Measurements from ENCODE around the gene NHLRC2. TPM values are rescaled to one million over a fixed set of nuclear protein-coding genes. Genes with fewer than 3 reads are reported as not detected.

NHLRC2 gene
- total and polyA plus RNA-seq, 2 donors (not counting 3 experiments of a cell fraction or from before 2014, with no cell fraction given), result 5.2 to 28.2 TPM

GRCh38 chr10:113937756-113938155 lies 83.3 kb downstream of the NHLRC2 start:
- H3K9ac ChIP-seq (replicated peaks; ENCODE audit: extremely low read depth, insufficient read depth, low read length), result no peak overlapping the region
- H3K4me1 ChIP-seq (ENCODE audit: control insufficient read depth, extremely low read depth, insufficient read depth, low read length), result no peaks in the 10 kb centered on the region
- dilution Hi-C loops (cut with MboI; ENCODE audit: extremely low pct_ligation_motif_present, low sequenced_read_pairs), result no loop called here
- no peak for TF ChIP-seq EZH2 (IDR thresholded peaks at IDR 0.05; ENCODE audit: borderline replicate concordance, low read depth, low read length, severe bottlenecking)
- intact Hi-C loops (cut with micrococcal nuclease), result no loop called here
- no peak for FAIRE-seq
- no peak overlapping the region for H3K27ac ChIP-seq (ENCODE audit: insufficient read depth, low read depth, low read length)
- CTCF ChIA-PET, result no interaction called here
- no peak overlapping the region for H2AFZ ChIP-seq (ENCODE audit: low read depth, low read length)
- H4K20me1 ChIP-seq (replicated peaks; ENCODE audit: control insufficient read depth, extremely low read depth, insufficient read depth, low read length), result no peaks in the 10 kb centered on the region
- no peaks in the 10 kb centered on the region for H3K27me3 ChIP-seq (ENCODE audit: control insufficient read depth in 2 of 2, insufficient read depth in 2 of 2, low read length in 2 of 2)
- no TSS peak for BruUV-seq (replicated peaks)
- DNase-seq (ENCODE audit: low read depth, low spot score), result no peak
- POLR2A ChIA-PET, result no interaction called here
- no peaks in the 10 kb centered on the region for H3K9me1 ChIP-seq (replicated peaks; ENCODE audit: control insufficient read depth, extremely low read depth, insufficient read depth, low read length)
- H3K36me3 ChIP-seq (ENCODE audit: control insufficient read depth in 2 of 2, extremely low read depth in 1 of 2, insufficient read depth in 2 of 2, low read length in 2 of 2), result no peaks in the 10 kb centered on the region
- H3K9me3 ChIP-seq (replicated peaks; ENCODE audit: control insufficient read depth, insufficient read depth, low read length), result no peaks in the 10 kb centered on the region
- no peaks in the 10 kb centered on the region for H3K79me2 ChIP-seq (ENCODE audit: control insufficient read depth, insufficient read depth, low read length)
- H3K4me3 ChIP-seq (replicated peaks in 1 of 3; ENCODE audit: insufficient read depth in 1 of 3, low read depth in 1 of 3, low read length in 3 of 3), result no peak overlapping the region
- H3K4me2 ChIP-seq (ENCODE audit: insufficient read depth, low read length), result no peak overlapping the region

GRCh38 chr10:113939212-113939860 lies 84.9 kb downstream of the NHLRC2 start:
- DNase-seq (ENCODE audit: low read depth, low spot score) (no peak), FAIRE-seq (no peak)
- dilution Hi-C loops (cut with MboI; ENCODE audit: extremely low pct_ligation_motif_present, low sequenced_read_pairs), result no loop called here
- H2AFZ ChIP-seq (ENCODE audit: low read depth, low read length), result no peak overlapping the region
- H3K9me1 ChIP-seq (replicated peaks; ENCODE audit: control insufficient read depth, extremely low read depth, insufficient read depth, low read length), result no peaks in the 10 kb centered on the region
- TF ChIP-seq GATA2 (IDR thresholded peaks at IDR 0.05; ENCODE audit: insufficient read depth, insufficient read length, low read depth, low read length) (no peak), EZH2 (IDR thresholded peaks at IDR 0.05; ENCODE audit: borderline replicate concordance, low read depth, low read length, severe bottlenecking) (no peak), POLR2AphosphoS5 (IDR thresholded peaks at IDR 0.05; ENCODE audit: insufficient read depth, low read depth, low read length) (no peak), JUN (IDR thresholded peaks at IDR 0.05; ENCODE audit: borderline replicate concordance, insufficient read depth, insufficient read length, low read depth) (no peak), MYC (IDR thresholded peaks at IDR 0.05; ENCODE audit: low read depth, low read length) (no peak), MAX (IDR thresholded peaks at IDR 0.05; ENCODE audit: insufficient read depth, insufficient read length) (no peak), CTCF (IDR thresholded peaks at IDR 0.05; ENCODE audit: extremely low read depth in 1 of 2, insufficient read depth in 1 of 2, low read depth in 1 of 2, low read length in 2 of 2) (no peak), POLR2A (IDR thresholded peaks at IDR 0.05; ENCODE audit: low read depth, low read length) (no peak), FOS (IDR thresholded peaks at IDR 0.05; ENCODE audit: borderline replicate concordance, insufficient read depth, low read length) (no peak)
- intact Hi-C loops (cut with micrococcal nuclease), result no loop called here
- H3K27ac ChIP-seq (ENCODE audit: insufficient read depth, low read depth, low read length), result no peak overlapping the region
- H3K4me1 ChIP-seq (ENCODE audit: control insufficient read depth, extremely low read depth, insufficient read depth, low read length), result no peaks in the 10 kb centered on the region
- no peaks in the 10 kb centered on the region for H4K20me1 ChIP-seq (replicated peaks; ENCODE audit: control insufficient read depth, extremely low read depth, insufficient read depth, low read length)
- H3K27me3 ChIP-seq (ENCODE audit: control insufficient read depth in 2 of 2, insufficient read depth in 2 of 2, low read length in 2 of 2), result no peaks in the 10 kb centered on the region
- POLR2A ChIA-PET, result no interaction called here
- no peaks in the 10 kb centered on the region for H3K9me3 ChIP-seq (replicated peaks; ENCODE audit: control insufficient read depth, insufficient read depth, low read length)
- CTCF ChIA-PET, result interaction anchor here (1.1 kb wide), 1 partner anchor 9 kb away, joined by 4 read pairs; no protein-coding TSS in a partner anchor
- no peaks in the 10 kb centered on the region for H3K36me3 ChIP-seq (ENCODE audit: control insufficient read depth in 2 of 2, extremely low read depth in 1 of 2, insufficient read depth in 2 of 2, low read length in 2 of 2)
- H3K4me2 ChIP-seq (ENCODE audit: insufficient read depth, low read length), result no peak overlapping the region
- no TSS peak for BruUV-seq (replicated peaks)
- H3K79me2 ChIP-seq (ENCODE audit: control insufficient read depth, insufficient read depth, low read length), result no peaks in the 10 kb centered on the region
- H3K4me3 ChIP-seq (replicated peaks in 1 of 3; ENCODE audit: insufficient read depth in 1 of 3, low read depth in 1 of 3, low read length in 3 of 3), result no peak overlapping the region
- H3K9ac ChIP-seq (replicated peaks; ENCODE audit: extremely low read depth, insufficient read depth, low read length), result no peak overlapping the region

Measured in endothelial cell of umbilical vein (primary cell).